HG02885 (cell line): Measurements from ENCODE around the gene CDC7.

Experiments
- ATAC-seq: cut with Tn5 transposase; IDR thresholded peaks from one replicate; pipeline ENCODE4 v1.9.1; 2021; ENCODE audit warnings: mild to moderate bottlenecking; ENCODE audit not compliant: unreplicated experiment, poor library complexity

CDC7 gene

GRCh38 chr1:91569411-91570119 is 68.9 kb downstream of the CDC7 start:
- no peak for ATAC-seq

- no peak for ATAC-seq
Observed at GRCh38 chr1:91570120-91570448, 69.4 kb downstream of the CDC7 start.

- ATAC-seq: peak; percentile 73
Observed at GRCh38 chr1:91572044-91572443, 71.4 kb downstream of the CDC7 start.
